ENCODE measurements around the gene PAMR1. TPM values are rescaled to one million over a fixed set of nuclear protein-coding genes. Genes with fewer than 3 reads are reported as not detected.

Gene PAMR1
- total and polyA plus RNA-seq, 4 experiments from 2014 or later, result not detected

DNA sequence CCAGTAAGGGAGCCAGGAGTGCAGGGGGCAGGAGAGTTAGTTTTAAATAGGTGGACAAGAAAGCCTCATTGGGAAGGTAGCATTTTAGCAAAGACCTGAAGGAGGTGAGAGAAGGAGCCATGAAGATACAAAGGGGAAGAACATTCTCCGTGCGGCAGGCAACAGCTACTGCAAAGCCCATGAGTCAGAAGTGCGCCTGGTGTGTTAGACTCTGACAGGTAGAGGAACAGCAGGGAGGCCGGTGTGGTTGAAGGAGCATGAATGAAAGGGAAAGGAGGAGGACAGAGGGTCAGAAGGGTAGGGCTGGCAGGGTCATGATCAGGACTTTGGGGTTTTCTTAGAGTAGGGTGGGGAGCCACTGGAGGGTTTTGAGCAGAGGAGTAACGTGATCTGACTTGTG lies 34.5 kb upstream of the PAMR1 start:
- Mint-ChIP-seq H3K9me3 (no peaks in the 10 kb centered on the region), H3K36me3 (no peaks in the 10 kb centered on the region), H3K27me3 (peaks cover 16 to 20% of the 10 kb centered on the region in 2 donors), H3K4me1 (no peaks in the 10 kb centered on the region), H3K4me3 (no peak overlapping the region), H3K27ac (no peak overlapping the region)
- Histone ChIP-seq H3K9me3 (ENCODE audit: control insufficient read depth in 1 of 2, low read length in 2 of 2) (no peaks in the 10 kb centered on the region), H3K27me3 (ENCODE audit: insufficient read depth, low read length) (no peaks in the 10 kb centered on the region), H3K36me3 (ENCODE audit: insufficient read depth, low read length) (no peaks in the 10 kb centered on the region), H3K4me3 (ENCODE audit: low read length in 2 of 2) (no peak overlapping the region), H3K27ac (ENCODE audit: low read depth, low read length) (no peak overlapping the region), H3K4me1 (ENCODE audit: insufficient read depth, low read length) (no peaks in the 10 kb centered on the region)
- DNase-seq, result no peak
- ChIA-PET CTCF (ENCODE audit: partially characterized antibody) (no interaction called here), POLR2A (ENCODE audit: partially characterized antibody) (no interaction called here)
- intact Hi-C loops (cut with micrococcal nuclease), result no loop called here

DNA sequence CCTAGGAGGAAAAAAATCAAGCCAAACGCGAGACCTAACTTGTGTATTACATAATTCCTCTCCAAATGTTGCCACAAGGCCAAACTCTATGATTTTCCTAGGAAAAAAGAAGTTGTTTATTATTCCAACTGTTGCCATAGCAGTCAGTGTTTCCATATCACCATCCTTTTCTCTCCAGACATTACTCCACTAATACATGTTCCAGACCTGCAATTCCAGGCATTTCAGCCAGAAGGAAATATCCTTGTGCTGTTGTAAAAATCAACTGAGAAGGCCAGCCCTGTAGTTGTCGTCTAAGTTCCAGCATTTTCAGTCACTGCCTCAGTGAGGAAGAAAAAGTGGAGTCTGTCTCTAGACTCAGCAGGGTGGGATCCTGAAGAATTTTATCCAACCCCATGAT lies 33.1 kb upstream of the PAMR1 start:
- Histone ChIP-seq H3K4me1 (ENCODE audit: insufficient read depth, low read length) (no peaks in the 10 kb centered on the region), H3K4me3 (ENCODE audit: low read length in 2 of 2) (no peak overlapping the region), H3K27ac (ENCODE audit: low read depth, low read length) (no peak overlapping the region), H3K9me3 (ENCODE audit: control insufficient read depth in 1 of 2, low read length in 2 of 2) (no peaks in the 10 kb centered on the region), H3K36me3 (ENCODE audit: insufficient read depth, low read length) (no peaks in the 10 kb centered on the region), H3K27me3 (ENCODE audit: insufficient read depth, low read length) (no peaks in the 10 kb centered on the region)
- POLR2A ChIA-PET (ENCODE audit: partially characterized antibody), result no interaction called here
- no peak overlapping the region for H3K4me3 Mint-ChIP-seq
- no peak for DNase-seq
- no peaks in the 10 kb centered on the region for H3K36me3 Mint-ChIP-seq
- no peak overlapping the region for H3K27ac Mint-ChIP-seq
- H3K27me3 Mint-ChIP-seq, result peaks cover 20 to 22% of the 10 kb centered on the region in 2 donors
- CTCF ChIA-PET (ENCODE audit: partially characterized antibody), result no interaction called here
- intact Hi-C loops (cut with micrococcal nuclease), result no loop called here
- H3K4me1 Mint-ChIP-seq, result no peaks in the 10 kb centered on the region
- no peaks in the 10 kb centered on the region for H3K9me3 Mint-ChIP-seq

DNA sequence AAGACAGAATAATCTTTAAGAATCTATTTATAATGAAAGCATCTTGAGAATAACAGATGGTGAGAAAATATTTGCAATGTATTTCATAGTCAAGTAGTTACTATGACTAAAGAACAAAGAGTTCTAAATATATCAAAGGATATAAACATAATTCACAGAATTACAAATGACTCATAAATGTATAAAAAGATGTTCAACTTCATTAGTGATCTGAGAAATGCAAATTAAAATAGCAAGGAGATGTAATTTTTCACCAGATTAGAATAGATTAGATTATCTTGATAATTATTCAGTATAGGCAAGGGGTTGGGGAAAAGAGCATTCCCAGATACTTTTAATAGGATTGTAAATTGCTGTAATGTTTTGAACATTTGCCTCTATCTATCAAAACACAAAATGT lies 30.1 kb upstream of the PAMR1 start:
- Mint-ChIP-seq H3K27me3 (peaks cover 22 to 36% of the 10 kb centered on the region in 2 donors), H3K36me3 (no peaks in the 10 kb centered on the region)
- no peak for DNase-seq

DNA sequence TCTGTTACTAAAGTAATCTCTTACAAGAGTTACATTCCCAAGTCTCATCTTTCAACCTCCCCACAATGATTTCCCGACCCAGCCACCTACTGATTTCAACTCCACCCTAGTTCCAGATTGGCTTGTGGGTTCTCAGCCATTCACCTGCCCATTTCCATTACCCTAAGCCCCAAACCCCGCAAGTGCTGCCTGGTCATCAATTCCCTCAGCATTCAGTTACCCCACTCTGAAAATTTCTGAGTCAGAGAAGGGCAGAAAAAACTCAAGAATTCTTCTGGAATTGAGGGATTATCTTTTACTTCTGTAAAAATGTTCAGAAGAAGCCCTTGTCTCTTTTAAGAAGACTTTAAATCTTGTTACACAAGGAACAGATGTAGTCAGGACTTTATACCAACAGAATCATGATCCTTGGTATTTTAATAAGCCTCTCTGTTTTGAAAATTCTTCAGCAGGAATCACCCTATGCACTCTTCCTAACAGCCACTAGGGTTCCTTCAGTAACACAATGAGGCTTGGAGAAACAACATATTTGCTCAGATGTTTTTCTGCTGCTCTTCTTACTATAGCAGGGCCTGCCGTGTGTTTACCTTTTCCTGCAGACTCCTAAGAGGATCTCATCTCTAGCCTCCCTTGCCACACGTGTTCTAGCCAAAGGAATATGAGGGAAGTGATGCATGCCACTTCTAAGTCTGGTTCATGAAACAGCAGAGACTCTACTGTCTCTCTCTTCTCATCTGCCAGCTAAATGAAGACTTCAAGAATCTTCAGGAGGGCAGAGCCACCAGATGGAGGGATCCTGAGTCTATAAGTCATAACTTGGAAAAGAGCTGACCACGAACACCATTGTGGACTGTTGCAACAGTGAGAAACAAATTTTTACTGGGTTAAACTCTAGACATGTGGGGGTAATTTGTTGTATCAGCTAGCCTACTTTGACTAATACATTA lies 29.3 kb upstream of the PAMR1 start:
- H3K4me1 ChIP-seq (ENCODE audit: insufficient read depth, low read length), result no peaks in the 10 kb centered on the region
- intact Hi-C loops (cut with micrococcal nuclease), result no loop called here
- Mint-ChIP-seq H3K36me3 (no peaks in the 10 kb centered on the region), H3K27ac (no peak overlapping the region), H3K9me3 (peaks cover 0 to 2% (median 0%) of the 10 kb centered on the region in 8 donors), H3K4me3 (no peak overlapping the region), H3K4me1 (no peaks in the 10 kb centered on the region), H3K27me3 (peaks cover 17 to 30% of the 10 kb centered on the region in 2 donors)
- H3K36me3 ChIP-seq (ENCODE audit: insufficient read depth, low read length), result no peaks in the 10 kb centered on the region
- no peak overlapping the region for H3K27ac ChIP-seq (ENCODE audit: low read depth, low read length)
- no peaks in the 10 kb centered on the region for H3K27me3 ChIP-seq (ENCODE audit: insufficient read depth, low read length)
- no peaks in the 10 kb centered on the region for H3K9me3 ChIP-seq (ENCODE audit: control insufficient read depth in 1 of 2, low read length in 2 of 2)
- POLR2A ChIA-PET (ENCODE audit: partially characterized antibody), result no interaction called here
- CTCF ChIA-PET (ENCODE audit: partially characterized antibody), result no interaction called here
- no peak overlapping the region for H3K4me3 ChIP-seq (ENCODE audit: low read length in 2 of 2)
- no peak for DNase-seq

More for the DNA sequence above, 30.1 kb upstream of the PAMR1 start:
- no peak overlapping the region for H3K4me3 Mint-ChIP-seq
- no peak overlapping the region for H3K27ac Mint-ChIP-seq
- intact Hi-C loops (cut with micrococcal nuclease), result no loop called here
- Histone ChIP-seq H3K9me3 (ENCODE audit: control insufficient read depth in 1 of 2, low read length in 2 of 2) (no peaks in the 10 kb centered on the region), H3K4me3 (ENCODE audit: low read length in 2 of 2) (no peak overlapping the region), H3K27ac (ENCODE audit: low read depth, low read length) (no peak overlapping the region), H3K27me3 (ENCODE audit: insufficient read depth, low read length) (no peaks in the 10 kb centered on the region), H3K36me3 (ENCODE audit: insufficient read depth, low read length) (no peaks in the 10 kb centered on the region), H3K4me1 (ENCODE audit: insufficient read depth, low read length) (no peaks in the 10 kb centered on the region)
- ChIA-PET POLR2A (ENCODE audit: partially characterized antibody) (no interaction called here), CTCF (ENCODE audit: partially characterized antibody) (no interaction called here)
- no peaks in the 10 kb centered on the region for H3K4me1 Mint-ChIP-seq
- peaks cover 0 to 2% (median 0%) of the 10 kb centered on the region in 8 donors for H3K9me3 Mint-ChIP-seq

DNA sequence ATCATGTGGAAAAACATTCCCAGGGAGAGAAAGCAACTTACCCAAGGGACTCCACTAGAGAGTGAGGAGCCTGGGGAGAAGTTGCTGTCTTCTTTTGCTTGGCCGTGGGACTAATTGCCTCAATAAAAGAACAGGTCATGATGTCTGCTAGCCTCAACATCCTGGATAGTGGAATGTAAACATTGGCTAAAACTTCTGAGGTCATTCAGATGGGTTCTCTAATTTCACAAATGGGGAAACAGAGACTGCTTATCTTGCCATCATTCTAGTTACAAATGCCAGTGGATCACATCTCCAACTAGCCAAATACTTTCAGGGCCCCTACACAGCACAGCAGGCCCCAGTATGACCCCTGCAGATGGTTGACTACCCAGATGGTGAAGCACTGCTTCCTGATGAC lies 28.4 kb upstream of the PAMR1 start:
- DNase-seq, result no peak
- Mint-ChIP-seq H3K9me3 (peaks cover 0 to 2% (median 0%) of the 10 kb centered on the region in 8 donors), H3K27ac (no peak overlapping the region), H3K27me3 (peaks cover 13 to 39% of the 10 kb centered on the region in 2 donors), H3K4me3 (no peak overlapping the region), H3K4me1 (no peaks in the 10 kb centered on the region), H3K36me3 (no peaks in the 10 kb centered on the region)
- ChIA-PET CTCF (ENCODE audit: partially characterized antibody) (no interaction called here), POLR2A (ENCODE audit: partially characterized antibody) (no interaction called here)
- Histone ChIP-seq H3K27me3 (ENCODE audit: insufficient read depth, low read length) (no peaks in the 10 kb centered on the region), H3K4me3 (ENCODE audit: low read length in 2 of 2) (no peak overlapping the region), H3K36me3 (ENCODE audit: insufficient read depth, low read length) (no peaks in the 10 kb centered on the region), H3K4me1 (ENCODE audit: insufficient read depth, low read length) (no peaks in the 10 kb centered on the region), H3K9me3 (ENCODE audit: control insufficient read depth in 1 of 2, low read length in 2 of 2) (no peaks in the 10 kb centered on the region), H3K27ac (ENCODE audit: low read depth, low read length) (no peak overlapping the region)
- intact Hi-C loops (cut with micrococcal nuclease), result no loop called here

GRCh38 chr11:35553021-35553420 lies 27.6 kb upstream of the PAMR1 start:
- DNase-seq, result no peak
- ChIA-PET POLR2A (ENCODE audit: partially characterized antibody) (no interaction called here), CTCF (ENCODE audit: partially characterized antibody) (no interaction called here)
- no peak overlapping the region for H3K27ac Mint-ChIP-seq
- Histone ChIP-seq H3K27me3 (ENCODE audit: insufficient read depth, low read length) (no peaks in the 10 kb centered on the region), H3K4me3 (ENCODE audit: low read length in 2 of 2) (no peak overlapping the region), H3K36me3 (ENCODE audit: insufficient read depth, low read length) (no peaks in the 10 kb centered on the region), H3K4me1 (ENCODE audit: insufficient read depth, low read length) (no peaks in the 10 kb centered on the region), H3K9me3 (ENCODE audit: control insufficient read depth in 1 of 2, low read length in 2 of 2) (no peaks in the 10 kb centered on the region), H3K27ac (ENCODE audit: low read depth, low read length) (no peak overlapping the region)
- H3K36me3 Mint-ChIP-seq, result no peaks in the 10 kb centered on the region
- intact Hi-C loops (cut with micrococcal nuclease), result no loop called here
- H3K9me3 Mint-ChIP-seq, result peaks cover 0 to 2% (median 0%) of the 10 kb centered on the region in 8 donors
- no peaks in the 10 kb centered on the region for H3K4me1 Mint-ChIP-seq
- peaks cover 11 to 45% of the 10 kb centered on the region in 2 donors for H3K27me3 Mint-ChIP-seq
- no peak overlapping the region for H3K4me3 Mint-ChIP-seq

DNA sequence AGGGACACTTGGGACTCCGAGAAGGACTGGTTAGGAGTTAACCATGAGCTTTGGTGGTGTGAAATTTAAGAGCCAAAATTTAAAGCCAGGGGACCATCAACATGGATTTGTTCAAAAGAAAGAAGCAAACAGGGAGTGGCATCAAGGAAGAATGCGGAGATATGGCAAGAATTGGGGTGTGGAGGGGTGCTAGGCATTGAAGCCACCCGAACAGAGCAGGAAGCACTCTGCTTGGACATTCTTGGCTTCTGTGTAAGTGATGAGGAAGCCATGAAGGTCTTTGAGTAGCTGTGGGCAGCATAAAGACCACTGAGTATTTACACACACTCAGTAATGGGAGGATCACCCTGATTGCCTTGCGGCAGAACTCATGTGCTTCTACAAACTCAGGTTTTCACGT lies 27.2 kb upstream of the PAMR1 start:
- Mint-ChIP-seq H3K9me3 (peaks cover 0 to 2% (median 0%) of the 10 kb centered on the region in 8 donors), H3K36me3 (no peaks in the 10 kb centered on the region), H3K27me3 (peaks cover 11 to 46% of the 10 kb centered on the region in 2 donors), H3K27ac (no peak overlapping the region), H3K4me1 (no peaks in the 10 kb centered on the region), H3K4me3 (no peak overlapping the region)
- ChIA-PET POLR2A (ENCODE audit: partially characterized antibody) (no interaction called here), CTCF (ENCODE audit: partially characterized antibody) (no interaction called here)
- Histone ChIP-seq H3K27ac (ENCODE audit: low read depth, low read length) (no peak overlapping the region), H3K27me3 (ENCODE audit: insufficient read depth, low read length) (no peaks in the 10 kb centered on the region), H3K4me3 (ENCODE audit: low read length in 2 of 2) (no peak overlapping the region), H3K36me3 (ENCODE audit: insufficient read depth, low read length) (no peaks in the 10 kb centered on the region), H3K9me3 (ENCODE audit: control insufficient read depth in 1 of 2, low read length in 2 of 2) (no peaks in the 10 kb centered on the region), H3K4me1 (ENCODE audit: insufficient read depth, low read length) (no peaks in the 10 kb centered on the region)
- DNase-seq, result no peak
- intact Hi-C loops (cut with micrococcal nuclease), result no loop called here
